ENCODE results near the gene FURIN. TPM values are rescaled to one million over a fixed set of nuclear protein-coding genes. Genes with fewer than 3 reads are reported as not detected.

The FURIN gene
- polyA plus RNA-seq = 3.5 and 4.7 TPM in 2 replicates

DNA sequence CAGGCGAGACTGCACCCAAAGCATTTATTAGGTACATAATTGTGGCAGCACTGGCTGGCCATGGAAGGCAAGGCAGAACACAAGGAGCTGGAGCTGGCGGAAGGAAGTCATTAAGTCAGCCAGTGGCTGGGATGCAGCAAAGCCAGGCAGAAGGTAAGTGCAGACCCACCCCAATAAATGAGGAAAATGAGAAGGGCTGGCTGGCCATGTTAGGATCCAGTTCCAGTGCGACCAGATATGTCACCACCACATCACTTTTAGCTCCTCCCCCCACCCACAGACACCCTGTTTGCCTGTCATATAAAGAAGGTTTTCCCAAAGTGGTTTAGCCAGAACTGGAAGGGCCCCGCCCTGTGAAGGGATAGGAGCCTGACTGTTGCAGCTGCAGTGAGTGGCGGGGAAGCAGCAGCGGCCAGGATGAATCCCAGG is at the start of gene FURIN:
TSS of gene FURIN (plus strand) at position 328 of the 429 bp plus-strand sequence. CDS start 7,153 bp downstream, outside the sequence.

DNA sequence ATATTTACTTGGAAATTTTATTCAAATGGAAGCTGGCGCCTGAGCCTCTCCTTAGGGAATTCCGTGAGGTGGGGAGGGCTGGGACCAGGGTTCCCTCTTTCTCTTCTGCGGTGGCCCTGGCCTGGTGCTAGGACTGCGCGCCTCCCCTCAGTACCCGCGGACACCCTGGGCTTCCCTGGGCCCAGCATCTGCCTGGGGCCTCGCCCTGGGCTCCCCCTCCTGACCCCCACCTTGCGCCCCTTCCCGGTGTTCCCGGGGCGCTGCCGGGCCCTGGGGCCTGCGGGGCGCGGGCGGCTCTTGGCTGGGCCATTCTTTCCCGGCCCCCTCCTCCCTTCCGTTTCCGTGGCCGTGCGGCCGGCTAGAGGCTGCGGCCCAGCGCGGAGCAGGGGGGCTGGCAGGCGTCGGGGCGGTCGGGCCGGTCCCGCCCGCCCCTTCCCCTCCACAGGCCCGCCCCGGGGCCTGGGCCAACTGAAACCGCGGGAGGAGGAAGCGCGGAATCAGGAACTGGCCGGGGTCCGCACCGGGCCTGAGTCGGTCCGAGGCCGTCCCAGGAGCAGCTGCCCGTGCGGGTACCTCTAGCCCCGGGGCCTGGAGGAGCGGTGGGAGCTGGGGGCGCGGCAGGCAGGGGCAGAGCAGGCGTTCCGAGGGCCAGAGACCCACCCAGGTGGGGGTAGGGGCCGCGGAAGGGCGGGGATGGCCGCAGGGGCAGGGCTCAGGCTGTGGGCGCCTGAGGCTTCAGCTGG is 15.8 kb downstream of the FURIN start, which contains the start of gene FES:
TSS of gene FES (plus strand) at position 529 of the 743 bp plus-strand sequence. CDS start 542 bp downstream, outside the sequence.

DNA sequence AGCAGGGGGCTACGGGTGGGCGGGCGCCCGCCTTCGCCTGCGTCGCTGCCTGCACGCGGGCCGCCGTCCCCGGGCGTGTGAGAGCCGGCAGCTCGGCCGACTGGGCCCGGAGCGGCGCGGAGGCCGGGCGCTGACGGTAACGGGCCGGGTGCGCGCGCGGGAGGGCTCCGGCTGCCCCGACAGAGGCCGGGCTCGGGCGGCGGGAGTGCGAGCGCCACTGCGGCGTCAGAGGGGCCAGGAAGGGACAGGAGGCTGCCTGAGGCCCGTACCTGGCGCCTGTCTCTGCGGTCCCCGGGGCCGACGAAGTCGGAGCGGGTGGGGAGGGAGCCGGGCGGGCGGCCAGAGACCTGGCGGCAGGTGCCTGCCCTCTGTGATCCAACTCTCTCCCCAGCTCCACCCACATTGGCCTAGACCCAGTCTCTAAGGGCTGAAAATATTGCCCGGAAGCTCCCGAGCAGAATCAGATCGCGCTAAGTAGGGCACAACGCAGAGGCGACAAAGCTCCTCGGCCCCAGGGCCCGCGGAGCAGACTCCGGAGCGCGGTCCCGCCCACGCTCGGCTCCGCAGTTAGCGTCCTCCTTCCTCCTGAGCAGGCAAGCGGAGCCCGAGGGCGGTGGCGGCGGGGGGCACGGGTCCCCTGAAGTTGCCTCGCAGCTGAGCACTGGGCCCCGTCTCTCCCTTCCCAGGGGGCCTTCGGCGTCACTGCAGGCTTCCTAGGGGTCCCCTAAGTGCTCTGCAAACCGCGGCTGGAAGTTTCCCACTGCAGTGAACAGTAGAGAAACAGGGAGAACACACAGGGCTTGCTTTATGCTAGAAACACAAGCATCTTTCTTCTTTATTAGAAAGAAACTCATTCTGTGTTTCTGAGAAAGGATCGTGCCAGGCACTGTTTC is 34.7 kb downstream of the FURIN start, which contains the start of gene MAN2A2:
TSS of gene MAN2A2 (plus strand) at position 463 of the 893 bp plus-strand sequence. CDS start 906 bp downstream, outside the sequence.

DNA sequence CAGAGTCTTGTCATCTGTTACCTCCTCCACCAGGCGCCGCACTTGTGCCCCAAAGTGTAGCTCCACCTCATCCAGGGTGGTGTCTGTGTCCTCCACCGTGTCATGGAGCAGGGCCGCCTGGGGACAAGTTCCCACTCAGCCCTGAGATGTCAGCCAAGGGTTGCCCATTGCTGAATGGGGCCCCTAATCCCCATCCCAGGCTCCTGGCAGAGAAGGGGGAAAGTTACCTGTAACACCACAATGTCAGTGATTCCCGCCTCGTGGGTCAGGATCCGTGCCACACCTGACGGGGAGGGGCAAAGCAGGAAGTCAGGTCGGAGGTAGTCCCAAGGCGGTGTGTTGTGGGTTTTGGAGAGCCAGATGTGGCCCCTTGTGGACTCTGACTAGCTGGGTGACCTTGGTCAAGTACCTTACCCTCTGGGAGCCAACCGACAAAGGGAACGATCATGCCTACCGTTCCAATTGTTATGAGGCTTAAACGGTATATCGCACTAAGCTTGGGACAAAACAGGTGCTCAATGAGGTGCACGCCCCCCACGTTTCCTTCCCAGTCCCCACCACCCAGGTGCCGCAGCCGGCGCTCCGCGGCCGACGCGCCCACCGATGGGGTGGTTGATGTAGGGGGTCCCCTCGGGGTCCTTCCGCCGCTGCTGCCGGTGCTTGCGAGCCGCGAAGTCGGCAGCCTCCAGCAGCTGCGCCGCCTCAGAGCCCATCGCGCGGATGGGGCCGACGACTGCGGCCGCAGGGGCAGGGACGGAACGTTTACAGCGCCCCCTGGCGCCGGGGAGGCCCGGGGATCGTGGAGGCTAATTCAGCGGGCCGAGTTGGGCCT is 63.7 kb downstream of the FURIN start, which contains the start of gene HDDC3:
TSS of gene HDDC3 (minus strand) at position 722 of the 832 bp plus-strand sequence. CDS start at position 713, 9 bp downstream.

Other genes starting within 250 kb of the FURIN start
- 13.7 and 24.4 TPM in 2 replicates for gene BLM, start 151.2 kb upstream of the FURIN start, polyA plus RNA-seq
- gene FES, start 15.9 kb downstream of the FURIN start, polyA plus RNA-seq = not detected in 2 replicates
- gene MAN2A2, start 34.7 kb downstream of the FURIN start, polyA plus RNA-seq = 11.1 and 42.8 TPM in 2 replicates
- 7.9 and 20.9 TPM in 2 replicates for gene HDDC3, start 64.0 kb downstream of the FURIN start, polyA plus RNA-seq
- gene UNC45A, start 66.7 kb downstream of the FURIN start, polyA plus RNA-seq = 8.3 and 9.6 TPM in 2 replicates
- gene RCCD1, start 86.3 kb downstream of the FURIN start, polyA plus RNA-seq = 0.66 and 1.2 TPM in 2 replicates
- 3.6 and 6.8 TPM in 2 replicates for gene PRC1, start 125.9 kb downstream of the FURIN start, polyA plus RNA-seq
- gene VPS33B, start 154.0 kb downstream of the FURIN start, polyA plus RNA-seq = 12.4 and 28.9 TPM in 2 replicates
- 2.0 and 24.1 TPM in 2 replicates for gene SV2B, start 231.7 kb downstream of the FURIN start, polyA plus RNA-seq

Data from Purkinje cell (primary cell).